NCI-H345 treated with DMSO at 0.1 percent for 48 hours (cell line): ENCODE results near the gene POLR2E.

Source experiments
- DNase-seq: peaks from one replicate; lab custom pipeline; 2025; ENCODE audit not compliant: unreplicated experiment; lab: John Stamatoyannopoulos, UW

Gene POLR2E

GRCh38 chr19:1082165-1082927 lies 12.8 kb downstream of the POLR2E start:
- peak; percentile 87 for DNase-seq

GRCh38 chr19:1081301-1082164 lies 13.6 kb downstream of the POLR2E start:
- DNase-seq, result no peak

DNA sequence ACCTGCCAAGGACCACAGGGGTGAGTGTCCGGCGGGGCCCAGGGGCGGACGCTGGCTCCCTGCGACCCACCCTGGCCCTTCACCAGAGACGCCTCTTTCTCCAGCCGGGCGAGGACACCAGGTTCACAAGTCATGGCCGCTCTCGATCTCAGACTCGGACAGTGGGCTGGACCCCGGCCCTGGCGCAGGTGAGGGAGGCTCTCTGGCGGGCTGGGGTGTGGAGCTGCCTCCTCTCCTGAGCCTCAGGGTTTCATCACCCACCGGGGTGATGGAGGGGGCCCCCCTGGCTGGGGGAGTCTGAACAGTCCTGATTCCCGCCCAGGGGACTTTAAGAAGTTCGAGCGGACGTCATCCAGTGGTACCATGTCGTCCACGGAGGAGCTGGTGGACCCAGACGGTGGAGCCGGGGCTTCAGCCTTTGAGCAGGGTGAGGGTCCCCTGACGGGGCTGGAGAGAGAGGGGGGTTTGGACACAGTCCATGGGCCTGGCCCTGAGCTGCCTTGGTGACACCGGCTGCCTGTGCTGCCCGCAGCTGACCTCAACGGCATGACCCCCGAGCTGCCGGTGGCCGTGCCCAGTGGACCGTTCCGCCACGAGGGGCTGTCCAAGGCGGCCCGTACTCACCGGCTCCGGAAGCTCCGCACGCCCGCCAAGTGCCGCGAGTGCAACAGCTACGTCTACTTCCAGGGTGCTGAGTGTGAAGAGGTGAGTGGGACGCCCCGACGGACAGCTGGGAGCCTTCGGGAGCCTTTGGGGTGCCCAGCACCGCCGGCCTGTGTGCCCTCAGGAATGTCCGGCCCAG lies 14.6 kb downstream of the POLR2E start:
- DNase-seq, result no peak

DNA sequence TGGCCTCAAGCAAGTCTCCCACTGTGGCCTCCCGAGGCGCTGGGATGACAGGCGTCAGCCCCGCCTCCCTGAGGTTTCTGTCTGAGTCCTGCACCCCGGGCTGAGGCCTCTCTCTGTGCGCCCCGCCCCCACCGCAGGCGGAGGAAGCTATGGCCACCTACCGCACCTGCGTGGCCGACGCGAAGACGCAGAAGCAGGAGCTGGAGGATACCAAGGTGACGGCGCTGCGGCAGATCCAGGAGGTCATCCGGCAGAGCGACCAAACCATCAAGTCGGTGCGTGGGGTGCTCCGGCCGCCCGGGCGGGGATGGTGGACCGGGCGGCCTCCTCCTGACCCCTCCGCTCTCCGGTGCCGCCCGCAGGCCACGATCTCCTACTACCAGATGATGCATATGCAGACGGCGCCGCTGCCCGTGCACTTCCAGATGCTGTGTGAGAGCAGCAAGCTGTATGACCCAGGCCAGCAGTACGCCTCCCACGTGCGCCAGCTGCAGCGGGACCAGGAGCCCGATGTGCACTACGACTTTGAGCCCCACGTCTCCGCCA lies 15.5 kb downstream of the POLR2E start:
- no peak for DNase-seq

- no peak for DNase-seq
Observed at GRCh38 chr19:1076951-1077350, 18.2 kb downstream of the POLR2E start.

DNA sequence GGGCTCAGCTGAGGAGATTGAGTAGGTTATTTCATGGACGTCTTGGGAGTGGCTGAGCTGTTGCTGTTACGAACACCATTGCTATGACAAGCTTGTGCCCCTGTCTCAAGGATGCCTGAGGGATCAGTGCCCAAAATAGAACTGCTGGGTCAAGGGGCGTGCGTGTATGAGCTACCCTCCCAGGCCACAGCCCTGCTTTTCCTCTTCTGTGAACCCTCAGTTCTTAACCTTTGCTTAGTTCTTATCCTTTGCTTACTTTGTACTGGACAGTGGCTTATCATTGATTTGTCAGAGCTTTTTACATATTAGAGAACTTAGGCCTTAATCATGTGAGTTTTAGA lies 19.2 kb downstream of the POLR2E start:
- DNase-seq, result no peak

DNA sequence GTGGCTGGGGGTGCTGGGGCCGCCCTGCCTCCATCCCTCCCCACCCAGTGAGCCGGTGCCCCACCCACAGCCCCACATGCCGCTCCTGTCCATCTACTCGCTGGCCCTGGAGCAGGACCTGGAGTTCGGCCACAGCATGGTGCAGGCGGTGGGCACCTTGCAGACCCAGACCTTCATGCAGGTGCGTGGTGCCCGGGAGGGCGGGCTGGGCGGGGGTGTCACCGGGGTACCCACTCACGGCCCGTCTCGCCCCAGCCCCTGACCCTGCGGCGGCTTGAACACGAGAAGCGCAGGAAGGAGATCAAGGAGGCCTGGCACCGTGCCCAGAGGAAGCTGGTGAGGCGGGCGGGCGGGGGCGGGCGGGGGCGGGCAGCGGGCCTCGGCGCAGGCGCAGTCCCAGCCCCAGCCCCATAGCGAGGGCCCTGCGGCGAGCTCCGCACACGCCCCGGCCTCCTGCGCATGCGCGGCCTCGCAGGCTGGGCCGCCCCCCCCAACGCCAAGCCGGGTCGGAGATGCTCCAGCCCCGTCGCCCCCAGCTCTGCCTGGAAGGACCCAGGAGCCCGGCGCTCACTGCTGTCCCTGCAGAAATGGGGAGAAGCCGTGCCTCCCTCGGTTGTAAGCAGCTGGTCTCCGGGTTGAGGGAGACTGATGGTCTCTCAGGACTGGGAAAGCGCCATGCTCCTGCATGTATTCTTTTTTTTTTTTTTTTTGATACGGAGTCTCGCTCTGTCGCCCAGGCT lies 20.5 kb downstream of the POLR2E start:
- DNase-seq, result peak; percentile 81

DNA sequence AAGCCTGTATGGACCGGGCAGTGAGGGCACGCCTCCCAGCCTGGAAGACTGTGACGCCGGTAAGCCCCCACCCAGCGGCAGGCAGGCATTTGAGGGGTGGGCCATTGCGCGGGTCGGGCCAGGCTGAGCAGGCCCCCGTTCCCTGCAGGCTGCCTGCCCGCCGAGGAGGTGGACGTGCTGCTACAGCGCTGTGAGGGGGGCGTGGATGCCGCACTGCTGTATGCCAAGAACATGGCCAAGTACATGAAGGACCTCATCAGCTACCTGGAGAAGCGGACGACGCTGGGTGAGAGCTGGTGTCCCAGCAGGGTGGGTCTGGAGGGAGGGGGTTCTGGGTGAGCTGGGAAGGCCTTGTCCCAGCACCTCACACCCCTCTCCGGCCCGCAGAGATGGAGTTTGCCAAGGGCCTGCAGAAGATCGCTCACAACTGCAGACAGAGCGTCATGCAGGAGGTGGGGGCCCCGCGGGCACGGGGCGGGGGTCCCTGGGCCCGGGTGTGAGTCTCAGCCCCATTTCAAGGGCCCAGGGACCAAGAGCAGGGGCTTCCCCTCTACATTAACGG lies 21.1 kb downstream of the POLR2E start:
- no peak for DNase-seq

- no peak for DNase-seq
Observed at GRCh38 chr19:1073063-1073955, 21.9 kb downstream of the POLR2E start.

- no peak for DNase-seq
Observed at GRCh38 chr19:1072371-1073015, 22.7 kb downstream of the POLR2E start.

GRCh38 chr19:1070931-1071791 lies 24.0 kb downstream of the POLR2E start:
- no peak for DNase-seq

- DNase-seq, result no peak
Observed at GRCh38 chr19:1070576-1070930, 24.6 kb downstream of the POLR2E start.

GRCh38 chr19:1069009-1069779 lies 26.0 kb downstream of the POLR2E start:
- no peak for DNase-seq

DNA sequence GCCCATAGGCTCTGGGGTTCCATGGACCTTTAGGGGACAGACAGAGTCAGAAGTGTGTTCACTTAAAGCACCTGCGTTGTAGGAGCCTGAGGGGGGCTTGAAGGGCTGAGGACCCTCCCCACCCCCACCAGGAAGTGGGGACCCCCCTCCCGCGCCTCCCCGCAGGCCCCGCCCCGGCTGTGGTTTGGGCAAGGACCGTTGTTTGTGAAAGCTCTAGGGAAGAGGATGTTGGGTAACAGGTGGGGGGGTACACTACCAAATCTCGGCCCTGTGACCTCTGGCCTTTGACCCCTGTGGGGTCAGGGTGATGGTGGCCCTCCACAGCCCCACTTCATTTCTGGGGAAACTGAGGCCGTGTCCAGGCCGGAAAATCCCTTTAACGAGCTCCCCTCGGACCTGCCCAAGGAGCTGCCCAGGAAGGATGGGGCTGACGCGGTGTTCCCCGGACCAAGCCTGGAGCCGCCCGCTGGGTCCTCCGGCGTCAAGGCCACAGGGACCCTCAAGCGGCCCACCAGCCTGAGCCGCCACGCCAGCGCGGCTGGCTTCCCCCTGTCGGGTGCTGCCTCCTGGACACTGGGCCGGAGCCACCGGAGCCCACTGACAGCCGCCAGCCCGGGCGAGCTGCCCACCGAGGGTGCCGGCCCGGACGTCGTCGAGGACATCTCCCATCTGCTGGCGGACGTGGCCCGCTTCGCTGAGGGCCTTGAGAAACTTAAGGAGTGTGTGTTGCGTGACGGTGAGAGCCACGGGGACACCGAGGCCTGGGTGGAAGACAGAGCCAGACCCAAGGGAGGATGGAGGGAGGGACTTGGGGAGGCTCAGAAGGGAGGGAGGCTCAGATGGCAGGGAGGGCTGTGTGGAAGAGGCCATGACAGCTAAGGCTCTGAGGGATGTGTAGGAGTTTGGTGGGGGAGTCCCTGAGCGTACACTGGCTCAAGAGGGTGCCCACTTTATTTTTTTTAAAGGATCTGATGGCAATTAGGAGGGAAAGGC lies 26.9 kb downstream of the POLR2E start:
- DNase-seq, result no peak

DNA sequence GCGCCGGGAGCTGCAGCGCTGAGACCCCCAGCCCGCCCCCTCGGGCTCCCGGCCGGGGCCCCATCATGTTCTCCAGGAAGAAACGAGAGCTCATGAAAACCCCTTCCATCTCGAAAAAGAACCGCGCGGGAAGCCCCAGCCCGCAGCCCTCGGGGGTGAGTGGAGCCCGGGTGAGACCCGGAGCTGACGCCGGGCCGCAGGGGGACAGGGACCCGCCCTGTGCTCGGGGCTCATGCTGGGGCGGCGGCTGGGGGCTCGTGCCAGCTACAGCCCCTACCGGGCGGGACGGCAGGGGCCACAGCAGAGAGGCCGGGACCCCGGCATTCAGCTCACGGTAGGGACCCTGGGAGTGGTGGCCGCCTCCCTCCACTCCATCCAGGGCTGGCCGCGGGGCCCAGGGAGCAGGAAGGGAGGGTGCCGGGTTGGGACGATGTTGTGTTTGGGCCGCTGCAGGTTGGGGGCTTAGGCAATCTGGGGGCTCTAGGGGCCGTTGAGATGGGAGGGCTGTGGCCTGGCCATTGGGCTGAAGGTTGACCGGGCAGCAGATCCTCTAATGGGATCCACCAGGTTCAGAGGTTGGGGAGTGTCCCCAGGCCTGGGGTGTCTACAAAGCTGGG lies 27.7 kb downstream of the POLR2E start:
- DNase-seq, result no peak
